Right lung (tissue), 5 donors: Measurements from ENCODE around the gene TEX35. TPM values are rescaled to one million over a fixed set of nuclear protein-coding genes. Genes with fewer than 3 reads are reported as not detected.
"Not testable (repeated sequence)": the region's sequence is repeated elsewhere in the genome, so short reads cannot be mapped to it uniquely, and the experiment has no call there.

Source experiments
- DNase-seq, 2 donors: peaks; one replicate each; pipeline ENCODE4 v3.0.0-alpha.2; 2013
- polyA plus RNA-seq, 5 donors: library from polyadenylated mRNA; unstranded; fragments of 120-200 nt; gene quantifications; one replicate each; pipeline versions ENCODE4 v1.2.1 to v1.2.3, GENCODE V29; 2013; ENCODE audit warnings: inconsistent platforms in 1 of 5, low replicate concordance in 1 of 5; ENCODE audit not compliant: insufficient read length in 5 of 5, insufficient read depth in 1 of 5

The TEX35 gene
- polyA plus RNA-seq, 5 donors: 0.19 to 0.53 (median 0.45) TPM

GRCh38 chr1:178494569-178494971 is 18.3 kb upstream of the TEX35 start:
- DNase-seq: no peak

DNA sequence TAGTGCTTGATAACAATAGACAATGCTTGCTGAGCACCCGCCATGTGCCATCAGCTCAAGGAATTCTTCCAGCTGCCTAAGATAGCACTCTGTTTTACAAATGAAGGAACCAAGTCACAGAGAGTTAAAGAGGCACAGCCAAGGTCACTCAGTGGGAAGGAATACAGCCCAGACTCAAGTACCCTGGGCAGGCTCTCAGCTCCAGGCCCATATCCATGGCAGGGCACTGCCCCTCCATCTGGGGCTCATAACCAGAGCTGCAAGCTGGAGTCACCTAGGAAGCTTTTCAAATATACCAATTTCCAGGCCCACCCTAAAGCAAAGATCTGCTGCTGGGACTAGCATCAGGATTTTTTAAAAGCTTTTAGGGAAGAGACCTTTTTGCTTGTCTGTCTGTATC is 17.8 kb upstream of the TEX35 start:
- no peak for DNase-seq

- DNase-seq: no peak
Observed at GRCh38 chr1:178495741-178496409, 17.0 kb upstream of the TEX35 start.

GRCh38 chr1:178496410-178497135 is 16.3 kb upstream of the TEX35 start, which contains the start of gene CLEC20A:
TSS of gene CLEC20A (minus strand) at chr1:178496964. CDS start at chr1:178496939, 25 bp downstream.
- no peak for DNase-seq

GRCh38 chr1:178497903-178498478 is 14.9 kb upstream of the TEX35 start:
- DNase-seq: no peak

GRCh38 chr1:178498896-178499675 is 13.8 kb upstream of the TEX35 start:
- no peak for DNase-seq

GRCh38 chr1:178500091-178500770 is 12.7 kb upstream of the TEX35 start:
- DNase-seq: no peak

- no peak for DNase-seq
Observed at GRCh38 chr1:178500936-178501554, 11.9 kb upstream of the TEX35 start.

GRCh38 chr1:178501705-178502329 is 11.1 kb upstream of the TEX35 start:
- peak; percentile 51 to 71 for DNase-seq

DNA sequence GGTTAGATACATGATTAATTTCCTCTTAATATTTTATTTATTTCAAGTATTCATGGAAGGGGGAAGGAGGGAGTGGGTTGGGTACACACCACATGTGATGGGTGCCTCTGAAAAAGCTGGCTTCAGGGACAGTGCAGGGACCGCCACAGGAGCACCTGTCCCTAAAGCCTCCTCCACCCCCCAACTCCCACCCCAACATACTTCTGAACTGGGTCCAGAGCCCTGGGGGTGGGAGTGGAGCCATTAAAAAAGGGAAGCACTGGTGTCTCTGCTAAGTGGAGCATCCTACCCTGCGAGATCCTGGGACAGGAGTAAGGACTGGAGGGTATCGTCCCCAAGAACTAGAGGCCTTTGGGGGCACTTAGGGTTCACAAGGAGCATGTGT is 10.6 kb upstream of the TEX35 start:
- DNase-seq: no peak

DNA sequence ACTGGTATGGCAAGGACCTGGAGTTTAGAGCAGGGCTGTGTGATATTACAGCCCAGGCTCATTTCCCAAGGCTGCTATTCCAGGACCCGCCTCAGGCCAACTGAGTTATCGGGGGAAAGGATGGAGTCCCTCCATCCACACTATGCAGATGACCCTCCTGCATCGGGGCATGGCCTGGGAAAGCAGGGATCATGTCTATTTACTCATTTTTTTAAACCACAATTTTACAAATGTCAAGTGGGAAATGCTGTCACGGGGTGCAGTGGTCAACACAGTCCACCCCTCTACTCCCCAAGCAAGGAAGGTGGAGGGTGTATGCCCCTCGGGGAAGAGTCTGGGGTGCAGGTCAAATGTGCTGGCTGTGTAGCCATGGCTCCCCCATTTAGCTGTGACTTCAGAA is 10.1 kb upstream of the TEX35 start:
- DNase-seq: no peak

- not testable (repeated sequence) for DNase-seq
Observed at GRCh38 chr1:178503316-178503715, 9.6 kb upstream of the TEX35 start.

DNA sequence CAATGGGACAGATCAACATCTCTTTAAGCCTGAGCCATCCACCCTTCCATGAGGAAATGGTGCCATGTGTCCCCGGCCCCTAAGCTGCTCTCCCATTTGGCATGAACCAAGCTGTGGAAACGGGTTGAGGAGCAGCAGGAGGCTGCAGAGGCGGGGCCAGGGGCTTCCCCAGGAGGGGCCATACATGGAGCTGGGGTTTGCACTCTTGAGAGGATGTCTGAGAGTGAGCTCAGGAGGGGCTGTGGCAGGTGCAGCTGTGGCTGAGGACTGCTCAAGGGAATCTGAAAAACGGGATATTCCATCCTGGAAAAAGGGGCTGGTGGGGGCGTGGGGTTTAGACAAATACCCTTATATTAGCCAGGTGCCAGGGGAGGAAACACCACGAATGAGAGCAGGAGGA is 9.1 kb upstream of the TEX35 start:
- no peak for DNase-seq

DNA sequence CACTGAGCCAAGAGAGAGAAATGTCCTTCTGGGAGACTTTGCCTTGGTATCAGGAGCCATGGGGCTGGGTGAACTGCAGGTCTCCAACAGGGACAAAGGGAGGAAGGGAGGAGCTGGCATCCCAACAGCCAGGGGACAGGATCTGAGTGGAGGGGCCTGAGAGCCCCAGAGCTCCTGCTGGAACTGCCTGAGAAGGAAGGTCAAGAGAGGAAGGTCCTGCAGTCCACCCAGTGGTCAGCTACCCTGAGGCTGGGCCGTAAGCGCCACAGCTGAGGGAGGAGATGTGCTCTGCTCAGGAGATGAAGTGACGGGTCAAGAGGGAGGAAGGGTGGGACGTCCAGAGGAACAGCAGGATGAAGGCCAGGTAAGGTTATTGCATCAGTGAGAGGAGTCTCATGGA is 8.6 kb upstream of the TEX35 start:
- DNase-seq: no peak

GRCh38 chr1:178506177-178506576 is 6.7 kb upstream of the TEX35 start:
- no peak for DNase-seq

DNA sequence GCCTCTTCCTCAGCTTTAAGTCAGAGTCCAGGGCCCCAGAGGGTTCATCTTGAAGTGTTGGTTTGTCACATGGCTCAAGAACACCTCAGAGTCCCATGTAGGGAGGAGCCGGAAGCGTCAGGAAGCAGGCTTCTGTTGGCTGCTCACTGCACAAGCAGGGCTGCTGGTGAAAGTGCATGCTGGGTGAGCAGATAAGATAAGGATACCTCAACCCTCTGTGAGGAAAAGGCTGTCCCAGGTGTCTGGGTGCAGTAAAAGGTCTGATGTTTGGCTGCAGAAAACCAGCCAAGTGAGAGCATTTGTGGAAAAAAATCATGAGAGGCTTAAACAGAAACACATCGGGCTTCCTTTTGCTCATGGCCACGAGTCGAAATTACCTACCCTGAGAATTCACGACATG is 6.2 kb upstream of the TEX35 start:
- DNase-seq: no peak

- DNase-seq: no peak
Observed at GRCh38 chr1:178509414-178510007, 3.4 kb upstream of the TEX35 start.

- no peak for DNase-seq
Observed at GRCh38 chr1:178510155-178510554, 2.8 kb upstream of the TEX35 start.

GRCh38 chr1:178513278-178513983 is 522 bp downstream of the TEX35 start:
- peak; percentile 48 to 56 for DNase-seq

DNA sequence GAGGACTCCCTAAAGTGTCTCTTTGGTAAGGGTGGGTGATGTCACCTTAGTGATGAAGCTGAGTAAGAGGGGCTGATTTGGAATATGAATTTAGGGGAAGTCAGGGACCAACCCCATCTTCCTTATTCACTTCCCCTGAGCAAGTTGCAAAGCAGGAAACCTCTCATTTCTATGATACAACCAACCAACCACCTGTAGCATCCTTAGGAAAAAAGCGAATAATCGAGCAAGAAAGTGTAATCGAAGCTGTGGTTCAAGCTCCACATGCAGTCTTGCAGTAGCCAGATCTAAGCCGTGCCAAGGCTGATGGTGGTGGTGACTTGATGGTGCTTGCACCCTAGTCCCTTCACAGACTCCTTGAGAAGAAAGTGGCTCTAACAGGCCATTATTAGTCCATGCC is 3.2 kb downstream of the TEX35 start:
- no peak for DNase-seq
